HCT116 (cell line): ENCODE measurements around the gene ACO2. TPM values are rescaled to one million over a fixed set of nuclear protein-coding genes. Genes with fewer than 3 reads are reported as not detected.

Experiments
- ATAC-seq: fragments of 200-7000 bp; cut with Tn5 transposase; 2 replicates; pipeline ENCODE4 v1.9.1; 2020; ENCODE audit warnings: mild to moderate bottlenecking, moderate library complexity
- BruUV-seq: library from RNA; stranded (reverse); fragments of 400-500 nt; replicated peaks from 2 replicates; lab custom pipeline; 2021; lab: Mats Ljungman, UMichigan
- CTCF ChIA-PET: fragments of 300-600 bp; sonication (Branson Sonifier 250); formaldehyde crosslinking; loops from one replicate; lab custom pipeline; 2021; ENCODE audit warnings: antibody characterized with exemption; lab: Charles Lee
- POLR2A ChIA-PET: fragments of 300-600, 350-600 bp; sonication (Branson Sonifier 250); formaldehyde crosslinking; loops from one replicate; lab custom pipeline; 2021; ENCODE audit warnings: antibody characterized with exemption; lab: Charles Lee
- RAD21 ChIA-PET, 2 experiments: fragments of 300-600 bp; sonication (Branson Sonifier 250); formaldehyde crosslinking; loops; one replicate each; lab custom pipeline; 2023; ENCODE audit warnings: low total read pairs in 2 of 2; ENCODE audit not compliant: uncharacterized antibody in 2 of 2, unreplicated experiment in 2 of 2, low non-redundant PET in 1 of 2; lab: Charles Lee
- DNase-seq: peaks from one replicate; pipeline ENCODE4 v3.0.0-alpha.2; 2010; ENCODE audit warnings: low read depth, low spot score
- H2AFZ ChIP-seq: fragments of 200-600 bp; shearing (Covaris generic), sonication (generic); 2 replicates; pipeline ENCODE4 v1.6.1; 2017; ENCODE audit warnings: low read depth, mixed run types, mixed read lengths, antibody characterized with exemption, low read length; ENCODE audit not compliant: poor library complexity, severe bottlenecking
- H3K27ac ChIP-seq: 2 replicates; pipeline ENCODE4 v1.5.1; 2012; ENCODE audit warnings: low read depth, low read length
- H3K27me3 ChIP-seq: fragments of 200-600 bp; sonication (generic); 2 replicates; pipeline ENCODE4 v1.6.1; 2016; ENCODE audit warnings: mixed run types, low read length, mixed read lengths; ENCODE audit not compliant: insufficient read depth
- H3K36me3 ChIP-seq, 2 experiments: fragments of 200-500 bp in 1 of 2; fragments of 200-600 bp in 1 of 2; sonication (Bioruptor generic) in 1 of 2; sonication (generic) in 1 of 2; 2 replicates each; pipeline versions ENCODE4 v1.5.1 to v1.6.1; 2014 to 2016; ENCODE audit warnings: low read length in 2 of 2, inconsistent platforms in 1 of 2, mixed read lengths in 1 of 2, mixed run types in 1 of 2; ENCODE audit not compliant: insufficient read depth in 2 of 2, control insufficient read depth in 1 of 2
- H3K4me1 ChIP-seq, 2 experiments: fragments of 200-600 bp in 1 of 2; sonication (generic) in 1 of 2; 2 replicates each; pipeline versions ENCODE4 v1.5.1 to v1.6.1; 2012 to 2017; ENCODE audit warnings: low read length in 2 of 2, inconsistent platforms in 1 of 2, mild to moderate bottlenecking in 1 of 2, mixed read lengths in 1 of 2, mixed run types in 1 of 2, moderate library complexity in 1 of 2; ENCODE audit not compliant: insufficient read depth in 2 of 2, control insufficient read depth in 1 of 2
- H3K4me2 ChIP-seq: fragments of 200-600 bp; sonication (generic); 2 replicates; pipeline ENCODE4 v1.6.1; 2017; ENCODE audit warnings: mixed run types, low read length, mixed read lengths
- H3K4me3 ChIP-seq, 2 experiments: fragments of 200-600 bp in 1 of 2; sonication (generic) in 1 of 2; replicated peaks in 1 of 2; 2 replicates each; pipeline ENCODE4 v1.5.1; 2011 to 2016; ENCODE audit warnings: low read length in 2 of 2, control low read depth in 1 of 2, low read depth in 1 of 2, mild to moderate bottlenecking in 1 of 2, mixed read lengths in 1 of 2, mixed run types in 1 of 2
- H3K79me2 ChIP-seq: fragments of 200-600 bp; sonication (generic); 2 replicates; pipeline ENCODE4 v1.6.1; 2017; ENCODE audit warnings: mild to moderate bottlenecking, mixed run types, low read length, moderate library complexity, mixed read lengths; ENCODE audit not compliant: insufficient read depth
- H3K9ac ChIP-seq: fragments of 200-600 bp; sonication (generic); 2 replicates; pipeline ENCODE4 v1.6.1; 2016; ENCODE audit warnings: low read length, mixed read lengths
- H3K9me2 ChIP-seq: fragments of 200-600 bp; sonication (generic), shearing (Covaris generic); 2 replicates; pipeline ENCODE4 v1.6.1; 2017; ENCODE audit warnings: mixed run types, mild to moderate bottlenecking, moderate library complexity; ENCODE audit not compliant: insufficient read depth
- H3K9me3 ChIP-seq, 2 experiments: fragments of 200-500 bp in 1 of 2; fragments of 200-600 bp in 1 of 2; sonication (Bioruptor generic) in 1 of 2; sonication (generic) in 1 of 2; 2 replicates each; pipeline ENCODE4 v1.6.1; 2014 to 2017; ENCODE audit warnings: low read length in 2 of 2, mixed read lengths in 2 of 2, inconsistent platforms in 1 of 2, low read depth in 1 of 2, mild to moderate bottlenecking in 1 of 2, mixed run types in 1 of 2, moderate library complexity in 1 of 2; ENCODE audit not compliant: control insufficient read depth in 1 of 2, insufficient read depth in 1 of 2
- H4K20me1 ChIP-seq: fragments of 200-600 bp; sonication (generic), shearing (Covaris generic); 2 replicates; pipeline ENCODE4 v1.6.1; 2017; ENCODE audit warnings: mixed run types, mild to moderate bottlenecking, moderate library complexity; ENCODE audit not compliant: insufficient read depth
- CBX3 ChIP-seq: IDR thresholded peaks from 2 replicates; pipeline ENCODE4 v1.6.1; 2012; ENCODE audit warnings: low read depth
- CEBPB ChIP-seq: IDR thresholded peaks from 2 replicates; pipeline ENCODE4 v1.6.1; 2012; ENCODE audit warnings: low read depth
- EGR1 ChIP-seq: IDR thresholded peaks from 2 replicates; pipeline ENCODE4 v1.6.1; 2012; ENCODE audit warnings: low read depth
- ELF1 ChIP-seq: IDR thresholded peaks from 2 replicates; pipeline ENCODE4 v1.6.1; 2012; ENCODE audit warnings: low read depth, borderline replicate concordance
- EZH2phosphoT487 ChIP-seq: fragments of 200-600 bp; IDR thresholded peaks from 2 replicates; pipeline ENCODE4 v1.6.1; 2018; ENCODE audit warnings: antibody characterized with exemption, borderline replicate concordance
- JUND ChIP-seq: IDR thresholded peaks from 2 replicates; pipeline ENCODE4 v1.6.1; 2012
- POLR2A ChIP-seq: IDR thresholded peaks from 2 replicates; pipeline ENCODE4 v1.7.0; 2011; ENCODE audit warnings: borderline replicate concordance; ENCODE audit not compliant: insufficient read depth, insufficient read length; ENCODE audit errors: extremely low read depth
- SIN3A ChIP-seq: IDR thresholded peaks from 2 replicates; pipeline ENCODE4 v1.6.1; 2012; ENCODE audit warnings: low read depth
- SP1 ChIP-seq: IDR thresholded peaks from 2 replicates; pipeline ENCODE4 v1.6.1; 2012; ENCODE audit warnings: low read depth
- SRF ChIP-seq: IDR thresholded peaks from 2 replicates; pipeline ENCODE4 v1.6.1; 2012; ENCODE audit warnings: low read depth
- TCF7L2 ChIP-seq: IDR thresholded peaks from 2 replicates; pipeline ENCODE4 v1.7.0; 2011; ENCODE audit warnings: borderline replicate concordance, inconsistent platforms; ENCODE audit not compliant: insufficient read depth, insufficient read length; ENCODE audit errors: extremely low read depth
- ZNF274 ChIP-seq: fragments of 200-500 bp; sonication (Bioruptor generic); IDR thresholded peaks from 2 replicates; pipeline ENCODE4 v1.6.1; 2014; ENCODE audit warnings: mild to moderate bottlenecking, low read depth, low read length, inconsistent platforms
- intact Hi-C: fragments of 100-400 bp; cut with micrococcal nuclease; formaldehyde crosslinking; loops from 2 replicates; pipeline ENCODE4 v1.10.0; 2022
- total RNA-seq: library from RNA; stranded (reverse); gene quantifications from one replicate; pipeline ENCODE4 v1.2.1, GENCODE V29; 2021; ENCODE audit not compliant: unreplicated experiment
- TF ChIP-seq, protein P1 (sequence below), 3 experiments: fragments of 200-600 bp in 1 of 3; sonication (generic) in 1 of 3; IDR thresholded peaks in 2 of 3; conservative IDR thresholded peaks in 1 of 3; 2 replicates each; pipeline ENCODE4 v1.5.1; 2012 to 2017; ENCODE audit warnings: low read depth in 2 of 3, low read length in 2 of 3, antibody characterized with exemption in 1 of 3, borderline replicate concordance in 1 of 3, control low read depth in 1 of 3, mild to moderate bottlenecking in 1 of 3, mixed read lengths in 1 of 3, mixed run types in 1 of 3, moderate library complexity in 1 of 3; ENCODE audit not compliant: insufficient read depth in 1 of 3
- TF ChIP-seq, protein P2 (sequence below): IDR thresholded peaks from 2 replicates; pipeline ENCODE4 v1.6.1; 2012; ENCODE audit warnings: low read depth
- TF ChIP-seq, protein P3 (sequence below): IDR thresholded peaks from 2 replicates; pipeline ENCODE4 v1.6.1; 2012

ACO2 gene
- total RNA-seq, 1 experiment from 2014 or later, result 108 TPM

DNA sequence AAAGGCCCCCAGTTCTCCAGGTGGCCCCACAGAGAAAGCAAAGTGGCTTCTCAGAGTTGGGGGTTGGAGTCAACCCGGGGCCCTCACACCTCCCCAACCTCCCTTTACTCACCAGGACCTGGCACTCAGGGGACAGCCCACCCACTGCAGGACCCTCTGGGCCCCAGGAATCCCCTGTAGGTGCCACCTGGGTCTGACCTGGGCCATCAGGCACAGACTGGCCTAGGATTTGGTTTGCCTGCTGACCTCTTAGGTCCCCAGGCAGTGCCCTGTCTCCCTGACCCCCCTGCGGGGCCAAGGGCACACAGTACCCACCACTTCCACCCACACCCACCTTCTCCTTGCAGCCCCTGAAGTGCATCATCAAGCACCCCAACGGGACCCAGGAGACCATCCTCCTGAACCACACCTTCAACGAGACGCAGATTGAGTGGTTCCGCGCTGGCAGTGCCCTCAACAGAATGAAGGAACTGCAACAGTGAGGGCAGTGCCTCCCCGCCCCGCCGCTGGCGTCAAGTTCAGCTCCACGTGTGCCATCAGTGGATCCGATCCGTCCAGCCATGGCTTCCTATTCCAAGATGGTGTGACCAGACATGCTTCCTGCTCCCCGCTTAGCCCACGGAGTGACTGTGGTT is 59.3 kb downstream of the ACO2 start:
- ChIA-PET RAD21 (no interaction called here), POLR2A (no interaction called here)
- H3K27ac ChIP-seq, result no peak overlapping the region; the same call in 1 of the 2 replicates
- ATAC-seq, result no peak
- H3K36me3 ChIP-seq, result peaks cover 44 to 67% of the 10 kb centered on the region in 2 experiments; a peak in 3 of 4 replicates
- no peak overlapping the region for H3K4me2 ChIP-seq
- no peak overlapping the region for H3K9ac ChIP-seq
- DNase-seq, result no peak
- peaks cover 9% of the 10 kb centered on the region; the same call in 1 of the 2 replicates for H4K20me1 ChIP-seq
- intact Hi-C loops, result no loop called here
- no peak for TF ChIP-seq EGR1
- no peak for TF ChIP-seq TCF7L2
- TF ChIP-seq ZNF274, result no peak
- TF ChIP-seq EZH2phosphoT487, result no peak
- no peak for TF ChIP-seq CBX3
- no peak for TF ChIP-seq SIN3A
- TF ChIP-seq, protein P1, sequence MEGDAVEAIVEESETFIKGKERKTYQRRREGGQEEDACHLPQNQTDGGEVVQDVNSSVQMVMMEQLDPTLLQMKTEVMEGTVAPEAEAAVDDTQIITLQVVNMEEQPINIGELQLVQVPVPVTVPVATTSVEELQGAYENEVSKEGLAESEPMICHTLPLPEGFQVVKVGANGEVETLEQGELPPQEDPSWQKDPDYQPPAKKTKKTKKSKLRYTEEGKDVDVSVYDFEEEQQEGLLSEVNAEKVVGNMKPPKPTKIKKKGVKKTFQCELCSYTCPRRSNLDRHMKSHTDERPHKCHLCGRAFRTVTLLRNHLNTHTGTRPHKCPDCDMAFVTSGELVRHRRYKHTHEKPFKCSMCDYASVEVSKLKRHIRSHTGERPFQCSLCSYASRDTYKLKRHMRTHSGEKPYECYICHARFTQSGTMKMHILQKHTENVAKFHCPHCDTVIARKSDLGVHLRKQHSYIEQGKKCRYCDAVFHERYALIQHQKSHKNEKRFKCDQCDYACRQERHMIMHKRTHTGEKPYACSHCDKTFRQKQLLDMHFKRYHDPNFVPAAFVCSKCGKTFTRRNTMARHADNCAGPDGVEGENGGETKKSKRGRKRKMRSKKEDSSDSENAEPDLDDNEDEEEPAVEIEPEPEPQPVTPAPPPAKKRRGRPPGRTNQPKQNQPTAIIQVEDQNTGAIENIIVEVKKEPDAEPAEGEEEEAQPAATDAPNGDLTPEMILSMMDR (IDR thresholded peaks at IDR 0.05 in 2 of 3, conservative IDR thresholded peaks at IDR 0.05 in 1 of 3; ENCODE audit: borderline replicate concordance in 1 of 3, insufficient read depth in 1 of 3, low read depth in 2 of 3, low read length in 2 of 3), result no peak
- TF ChIP-seq, protein P2, sequence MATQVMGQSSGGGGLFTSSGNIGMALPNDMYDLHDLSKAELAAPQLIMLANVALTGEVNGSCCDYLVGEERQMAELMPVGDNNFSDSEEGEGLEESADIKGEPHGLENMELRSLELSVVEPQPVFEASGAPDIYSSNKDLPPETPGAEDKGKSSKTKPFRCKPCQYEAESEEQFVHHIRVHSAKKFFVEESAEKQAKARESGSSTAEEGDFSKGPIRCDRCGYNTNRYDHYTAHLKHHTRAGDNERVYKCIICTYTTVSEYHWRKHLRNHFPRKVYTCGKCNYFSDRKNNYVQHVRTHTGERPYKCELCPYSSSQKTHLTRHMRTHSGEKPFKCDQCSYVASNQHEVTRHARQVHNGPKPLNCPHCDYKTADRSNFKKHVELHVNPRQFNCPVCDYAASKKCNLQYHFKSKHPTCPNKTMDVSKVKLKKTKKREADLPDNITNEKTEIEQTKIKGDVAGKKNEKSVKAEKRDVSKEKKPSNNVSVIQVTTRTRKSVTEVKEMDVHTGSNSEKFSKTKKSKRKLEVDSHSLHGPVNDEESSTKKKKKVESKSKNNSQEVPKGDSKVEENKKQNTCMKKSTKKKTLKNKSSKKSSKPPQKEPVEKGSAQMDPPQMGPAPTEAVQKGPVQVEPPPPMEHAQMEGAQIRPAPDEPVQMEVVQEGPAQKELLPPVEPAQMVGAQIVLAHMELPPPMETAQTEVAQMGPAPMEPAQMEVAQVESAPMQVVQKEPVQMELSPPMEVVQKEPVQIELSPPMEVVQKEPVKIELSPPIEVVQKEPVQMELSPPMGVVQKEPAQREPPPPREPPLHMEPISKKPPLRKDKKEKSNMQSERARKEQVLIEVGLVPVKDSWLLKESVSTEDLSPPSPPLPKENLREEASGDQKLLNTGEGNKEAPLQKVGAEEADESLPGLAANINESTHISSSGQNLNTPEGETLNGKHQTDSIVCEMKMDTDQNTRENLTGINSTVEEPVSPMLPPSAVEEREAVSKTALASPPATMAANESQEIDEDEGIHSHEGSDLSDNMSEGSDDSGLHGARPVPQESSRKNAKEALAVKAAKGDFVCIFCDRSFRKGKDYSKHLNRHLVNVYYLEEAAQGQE, result no peak
- no peak for TF ChIP-seq SP1
- TF ChIP-seq JUND, result no peak
- TF ChIP-seq ELF1, result no peak
- TF ChIP-seq POLR2A, result no peak
- TF ChIP-seq SRF, result no peak
- TF ChIP-seq, protein P3, sequence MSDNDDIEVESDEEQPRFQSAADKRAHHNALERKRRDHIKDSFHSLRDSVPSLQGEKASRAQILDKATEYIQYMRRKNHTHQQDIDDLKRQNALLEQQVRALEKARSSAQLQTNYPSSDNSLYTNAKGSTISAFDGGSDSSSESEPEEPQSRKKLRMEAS, result no peak
- TF ChIP-seq CEBPB, result no peak
- TF ChIP-seq, all 23 proteins: peak for 0
- TSS peak; percentile 46 for BruUV-seq
- Histone ChIP-seq H3K9me2 (no peaks in the 10 kb centered on the region), H3K9me3 (no peaks in the 10 kb centered on the region), H3K4me3 (no peak overlapping the region), H3K27me3 (no peaks in the 10 kb centered on the region), H2AFZ (no peak overlapping the region), H3K4me1 (no peaks in the 10 kb centered on the region), H3K79me2 (peaks cover 31% of the 10 kb centered on the region; the same call in 1 of the 2 replicates)
- CTCF ChIA-PET, result interaction anchor here (3.5 kb wide), 1 partner anchor 125 kb away, joined by 35 read pairs; no protein-coding TSS in a partner anchor
